B cell (primary cell): ENCODE data around the gene ZNF280A.

Experiments
- CTCF ChIP-seq: fragments of 200-600 bp; IDR thresholded peaks from one replicate; pipeline ENCODE4 v1.8.0; 2022; ENCODE audit warnings: antibody characterized with exemption, mild to moderate bottlenecking
- EZH2 ChIP-seq: IDR thresholded peaks from 2 replicates; pipeline ENCODE4 v1.6.1; 2012; ENCODE audit warnings: borderline replicate concordance, low read depth, mild to moderate bottlenecking, moderate library complexity, low read length; ENCODE audit not compliant: insufficient read depth, poor library complexity, severe bottlenecking

- TF ChIP-seq CTCF (no peak), EZH2 (no peak)
These were observed 54.3 kb downstream of the ZNF280A start for GRCh38 chr22:22465782-22466181.
